Measurements from ENCODE around the gene GBA2.

The GBA2 gene

DNA sequence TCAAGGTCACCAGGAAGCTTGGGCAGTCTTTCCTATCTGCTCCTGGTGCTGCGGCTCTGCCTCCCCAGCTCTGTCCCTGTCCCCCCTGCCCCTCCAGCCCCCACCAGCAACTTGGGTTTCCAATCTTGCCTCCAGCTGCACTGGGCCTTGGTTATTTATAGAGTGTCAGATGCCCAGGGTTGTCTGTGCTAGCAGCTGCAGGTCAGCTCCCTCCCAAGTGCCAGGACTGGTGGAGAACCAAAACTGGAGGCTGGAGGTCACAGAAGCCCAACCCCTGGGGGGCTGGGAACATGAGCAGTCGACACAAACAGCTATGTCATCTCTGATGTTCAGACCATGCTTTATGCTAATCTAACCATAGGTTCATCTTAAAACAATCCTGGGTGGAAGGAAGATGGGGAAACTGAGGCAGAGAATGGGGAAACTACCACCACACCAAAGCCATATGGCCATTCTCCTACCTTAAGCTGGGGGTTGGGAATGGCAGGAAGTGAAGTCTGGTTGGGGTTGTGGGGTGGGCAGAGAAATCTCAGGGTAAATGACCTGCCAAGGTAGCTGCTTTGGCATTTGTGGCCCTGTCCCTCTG lies 61.0 kb downstream of the GBA2 start:
- no peak for TF ChIP-seq CTCF (IDR thresholded peaks at IDR 0.05)

DNA sequence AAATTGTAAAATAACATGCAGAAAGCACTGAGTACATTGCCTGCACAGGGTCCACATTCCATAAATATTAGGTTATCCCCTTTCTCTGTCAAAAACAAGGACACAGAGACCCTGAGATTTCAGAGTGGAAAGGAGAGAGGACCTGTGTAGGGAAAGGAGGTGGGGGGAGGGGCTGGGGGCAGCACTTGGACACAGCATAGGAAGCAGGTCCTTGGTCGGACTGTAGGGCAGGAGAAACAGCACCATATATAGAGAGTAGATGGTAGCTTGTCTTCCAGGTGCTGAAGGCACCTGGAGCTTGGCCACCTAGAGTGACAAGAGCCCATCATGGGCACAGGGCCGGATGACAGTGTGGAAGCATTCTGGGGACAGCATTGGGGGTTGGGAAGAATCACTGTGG lies 61.7 kb downstream of the GBA2 start:
- no peak for TF ChIP-seq CTCF (IDR thresholded peaks at IDR 0.05)

Data from LNCAP (cell line).